SK-N-SH treated with all-trans-retinoic acid at 6 μM for 48 hours (cell line): ENCODE data around the gene NPAS3.

Experiments
- ARNTL ChIP-seq: fragments of 450-650 bp; formaldehyde crosslinking; IDR thresholded peaks from 2 replicates; pipeline ENCODE4 v1.5.0; 2020; ENCODE audit warnings: low read depth, mild to moderate bottlenecking, moderate library complexity, borderline replicate concordance
- BACH2 ChIP-seq: fragments of 250-450 bp; sonication (Bioruptor Pico); IDR thresholded peaks from 2 replicates; pipeline ENCODE4 v1.9.0; 2021; ENCODE audit warnings: mild to moderate bottlenecking, borderline replicate concordance
- CREB5 ChIP-seq: fragments of 250-450 bp; sonication (Bioruptor Pico); IDR thresholded peaks from 2 replicates; pipeline ENCODE4 v1.5.1; 2020; ENCODE audit warnings: low read depth, mild to moderate bottlenecking, moderate library complexity
- ISL1 ChIP-seq: fragments of 250-450 bp; sonication (Bioruptor Pico); IDR thresholded peaks from 2 replicates; pipeline ENCODE4 v2.1.2; 2022; ENCODE audit warnings: mild to moderate bottlenecking, moderate library complexity
- PATZ1 ChIP-seq: fragments of 250-450 bp; sonication (Bioruptor Pico); IDR thresholded peaks from 2 replicates; pipeline ENCODE4 v1.8.0; 2020; ENCODE audit warnings: mild to moderate bottlenecking, moderate library complexity, borderline replicate concordance
- TCF4 ChIP-seq: fragments of 250-450 bp; sonication (Bioruptor Pico); IDR thresholded peaks from 2 replicates; pipeline ENCODE4 v1.8.0; 2021; ENCODE audit warnings: mild to moderate bottlenecking, moderate library complexity, borderline replicate concordance
- TOX ChIP-seq: fragments of 250-450 bp; sonication (Bioruptor Pico); IDR thresholded peaks from 2 replicates; pipeline ENCODE4 v1.8.0; 2021; ENCODE audit warnings: mild to moderate bottlenecking, moderate library complexity, borderline replicate concordance
- ZNF565 ChIP-seq: fragments of 450-650 bp; formaldehyde crosslinking; conservative IDR thresholded peaks from 2 replicates; pipeline ENCODE4 v1.5.0; 2020; ENCODE audit warnings: low read depth, mild to moderate bottlenecking, moderate library complexity

- no peak for TF ChIP-seq TOX (CRISPR knock-in tag)
- no peak for TF ChIP-seq TCF4 (CRISPR knock-in tag)
- no peak for TF ChIP-seq CREB5 (CRISPR knock-in tag)
- no peak for TF ChIP-seq PATZ1 (CRISPR knock-in tag)
- no peak for TF ChIP-seq ZNF565 (CRISPR knock-in tag)
- TF ChIP-seq ISL1 (CRISPR knock-in tag): no peak
- no peak for TF ChIP-seq BACH2
- TF ChIP-seq ARNTL (CRISPR knock-in tag): no peak
Measured at GRCh38 chr14:33464254-33464962, 525.7 kb downstream of the NPAS3 start.
